ENCODE measurements around the gene SPDYA. TPM values are rescaled to one million over a fixed set of nuclear protein-coding genes. Genes with fewer than 3 reads are reported as not detected.
A peak's percentile ranks its signal among the peaks of the same experiment; 100 is the strongest.

Gene SPDYA
- total RNA-seq, 1 donor from 2014 or later, result 1.9 TPM

- no peak overlapping the region for H3K4me2 ChIP-seq
- H3K36me3 ChIP-seq, result no peaks in the 10 kb centered on the region
- peaks cover 34% of the 10 kb centered on the region for H3K79me2 ChIP-seq (ENCODE audit: low read depth)
- H4K20me1 ChIP-seq (ENCODE audit: low read depth), result no peaks in the 10 kb centered on the region
- H3K27ac ChIP-seq, result no peak overlapping the region
- H2AFZ ChIP-seq (replicated peaks), result no peak overlapping the region
- no peak overlapping the region for H3K9ac ChIP-seq
- H3F3A ChIP-seq (ENCODE audit: low read depth), result peaks cover 5% of the 10 kb centered on the region
- no peak overlapping the region for H3K4me3 ChIP-seq
- no peak overlapping the region for H3K27ac Mint-ChIP-seq
- H3K9me3 Mint-ChIP-seq, result no peaks in the 10 kb centered on the region
- peaks cover 19% of the 10 kb centered on the region for H3K27me3 Mint-ChIP-seq (ENCODE audit: insufficient read depth, low read depth)
- H3K9me3 ChIP-seq (ENCODE audit: low read depth), result no peaks in the 10 kb centered on the region
- peaks cover 20% of the 10 kb centered on the region for H3K4me1 Mint-ChIP-seq
- peaks cover 10% of the 10 kb centered on the region for H3K4me1 ChIP-seq
- no peak for TF ChIP-seq EZH2 (IDR thresholded peaks at IDR 0.05)
- no peak for TF ChIP-seq EZH2phosphoT487 (IDR thresholded peaks at IDR 0.05)
- TF ChIP-seq CTCF (IDR thresholded peaks at IDR 0.05), result no peak
- H3K36me3 Mint-ChIP-seq, result peaks cover 4% of the 10 kb centered on the region
- peaks cover 33% of the 10 kb centered on the region for H3K27me3 ChIP-seq
- no peak overlapping the region for H3K4me3 Mint-ChIP-seq
- no peak for DNase-seq (ENCODE audit: low spot score)
Observed at GRCh38 chr2:28871620-28872019, 61.0 kb downstream of the SPDYA start.

GRCh38 chr2:28880193-28880592 lies 69.6 kb downstream of the SPDYA start:
- Histone ChIP-seq H2AFZ (replicated peaks) (no peak overlapping the region), H3K4me2 (no peak overlapping the region), H3K36me3 (no peaks in the 10 kb centered on the region), H3K27me3 (peaks cover 46% of the 10 kb centered on the region), H3K9ac (no peak overlapping the region), H3K27ac (no peak overlapping the region), H3K4me1 (no peaks in the 10 kb centered on the region), H3K4me3 (no peak overlapping the region), H3F3A (ENCODE audit: low read depth) (no peaks in the 10 kb centered on the region), H3K79me2 (ENCODE audit: low read depth) (no peaks in the 10 kb centered on the region), H4K20me1 (ENCODE audit: low read depth) (no peaks in the 10 kb centered on the region), H3K9me3 (ENCODE audit: low read depth) (no peaks in the 10 kb centered on the region)
- no peak overlapping the region for H3K27ac Mint-ChIP-seq
- H3K9me3 Mint-ChIP-seq, result no peaks in the 10 kb centered on the region
- TF ChIP-seq EZH2 (IDR thresholded peaks at IDR 0.05) (no peak), EZH2phosphoT487 (IDR thresholded peaks at IDR 0.05) (no peak), CTCF (IDR thresholded peaks at IDR 0.05) (no peak)
- DNase-seq (ENCODE audit: low spot score), result no peak
- peaks cover 25% of the 10 kb centered on the region for H3K27me3 Mint-ChIP-seq (ENCODE audit: insufficient read depth, low read depth)
- H3K4me3 Mint-ChIP-seq, result no peak overlapping the region
- H3K36me3 Mint-ChIP-seq, result no peaks in the 10 kb centered on the region
- no peaks in the 10 kb centered on the region for H3K4me1 Mint-ChIP-seq

- no peak for DNase-seq (ENCODE audit: low spot score)
Observed at GRCh38 chr2:28893488-28893887, 82.9 kb downstream of the SPDYA start.

More at GRCh38 chr2:28893488-28893887, 82.9 kb downstream of the SPDYA start:
- Histone ChIP-seq H3K9me3 (ENCODE audit: low read depth) (no peaks in the 10 kb centered on the region), H3K27me3 (peaks cover 43% of the 10 kb centered on the region), H3K79me2 (ENCODE audit: low read depth) (peaks cover 41% of the 10 kb centered on the region), H3K27ac (no peak overlapping the region), H3K4me2 (no peak overlapping the region), H3K4me1 (peaks cover 10% of the 10 kb centered on the region), H3K9ac (no peak overlapping the region), H4K20me1 (ENCODE audit: low read depth) (peaks cover 35% of the 10 kb centered on the region), H2AFZ (replicated peaks) (no peak overlapping the region), H3K4me3 (no peak overlapping the region), H3K36me3 (no peaks in the 10 kb centered on the region), H3F3A (ENCODE audit: low read depth) (peaks cover 7% of the 10 kb centered on the region)
- Mint-ChIP-seq H3K4me1 (peaks cover 19% of the 10 kb centered on the region), H3K36me3 (no peaks in the 10 kb centered on the region), H3K27me3 (ENCODE audit: insufficient read depth, low read depth) (no peaks in the 10 kb centered on the region), H3K9me3 (no peaks in the 10 kb centered on the region), H3K27ac (no peak overlapping the region), H3K4me3 (peak overlapping the region; percentile 75)
- no peak for TF ChIP-seq EZH2phosphoT487 (IDR thresholded peaks at IDR 0.05)
- TF ChIP-seq EZH2 (IDR thresholded peaks at IDR 0.05), result no peak
- TF ChIP-seq CTCF (IDR thresholded peaks at IDR 0.05), result no peak
